Type B pancreatic cell (in vitro differentiated cells): Measurements from ENCODE around the gene VSTM4. TPM values are rescaled to one million over a fixed set of nuclear protein-coding genes. Genes with fewer than 3 reads are reported as not detected.

Experiments
- DNase-seq: peaks from one replicate; pipeline ENCODE4 v3.0.0; 2021; ENCODE audit warnings: mixed read lengths; ENCODE audit not compliant: unreplicated experiment; ENCODE audit errors: extremely low spot score
- H3K27ac Mint-ChIP-seq: 2 replicates; pipeline ENCODE4 v1.8.0; 2021; ENCODE audit warnings: mild to moderate bottlenecking, mixed read lengths
- H3K27me3 Mint-ChIP-seq: 2 replicates; pipeline ENCODE4 v1.8.0; 2021; ENCODE audit warnings: mixed read lengths
- H3K36me3 Mint-ChIP-seq: 2 replicates; pipeline ENCODE4 v1.8.0; 2021; ENCODE audit warnings: mixed read lengths
- H3K4me1 Mint-ChIP-seq: one replicate; pipeline ENCODE4 v1.8.0; 2021; ENCODE audit warnings: mixed read lengths; ENCODE audit not compliant: unreplicated experiment
- H3K4me3 Mint-ChIP-seq: 2 replicates; pipeline ENCODE4 v1.8.0; 2021; ENCODE audit warnings: mild to moderate bottlenecking, mixed read lengths
- H3K9me3 Mint-ChIP-seq: 2 replicates; pipeline ENCODE4 v1.8.0; 2021; ENCODE audit warnings: mixed read lengths
- CTCF ChIP-seq: fragments of 200-600 bp; sonication (generic); conservative IDR thresholded peaks from 2 replicates; pipeline ENCODE4 v1.5.0; 2021; ENCODE audit warnings: antibody characterized with exemption, mild to moderate bottlenecking
- total RNA-seq: library from RNA; stranded (reverse); gene quantifications from 2 replicates; pipeline ENCODE4 v1.2.1, GENCODE V29; 2021; ENCODE audit warnings: low replicate concordance

The VSTM4 gene
- total RNA-seq, 1 donor from 2014 or later: 2.6 TPM

GRCh38 chr10:49136525-49136924 lies 21.2 kb upstream of the VSTM4 start:
- Mint-ChIP-seq H3K9me3 (peaks cover 4% of the 10 kb centered on the region), H3K4me1 (no peaks in the 10 kb centered on the region), H3K27ac (no peak overlapping the region), H3K4me3 (no peak overlapping the region), H3K36me3 (no peaks in the 10 kb centered on the region), H3K27me3 (peaks cover 18% of the 10 kb centered on the region)
- DNase-seq: no peak
- TF ChIP-seq CTCF: no peak

DNA sequence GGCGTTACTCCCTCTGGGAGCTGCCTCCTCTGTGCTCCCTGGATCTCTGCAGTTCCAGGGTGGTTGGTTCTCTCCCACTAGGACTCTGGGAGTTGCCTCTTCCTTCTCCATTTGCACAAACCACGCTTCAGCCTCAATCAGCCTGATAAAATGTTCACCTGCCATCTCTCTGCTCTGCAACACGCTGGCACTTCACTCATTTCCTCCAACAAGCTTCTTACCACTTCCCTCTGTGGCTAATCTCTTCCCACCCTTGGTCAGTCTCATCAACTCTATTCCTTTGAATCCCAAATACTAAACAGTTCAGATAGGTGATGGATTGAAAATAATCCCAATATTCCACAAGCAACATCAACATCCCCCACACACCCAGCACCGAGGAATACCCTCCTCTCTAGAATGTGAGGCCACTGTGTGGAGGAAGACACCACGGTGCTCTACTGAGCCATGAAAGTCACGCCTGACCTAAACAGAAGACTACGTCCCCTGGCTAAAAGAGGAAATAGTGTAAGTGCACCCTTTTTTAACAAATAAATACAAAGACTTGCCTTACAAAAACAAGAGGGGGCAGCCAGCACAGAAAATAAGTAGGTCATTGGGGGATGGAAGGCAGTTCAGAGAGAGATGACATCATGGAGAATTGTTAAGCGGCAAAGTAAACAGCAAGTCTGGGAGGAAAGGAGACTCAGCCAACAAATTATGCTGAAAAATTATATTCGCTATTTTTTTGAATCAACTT lies 20.4 kb upstream of the VSTM4 start:
- no peak for DNase-seq

DNA sequence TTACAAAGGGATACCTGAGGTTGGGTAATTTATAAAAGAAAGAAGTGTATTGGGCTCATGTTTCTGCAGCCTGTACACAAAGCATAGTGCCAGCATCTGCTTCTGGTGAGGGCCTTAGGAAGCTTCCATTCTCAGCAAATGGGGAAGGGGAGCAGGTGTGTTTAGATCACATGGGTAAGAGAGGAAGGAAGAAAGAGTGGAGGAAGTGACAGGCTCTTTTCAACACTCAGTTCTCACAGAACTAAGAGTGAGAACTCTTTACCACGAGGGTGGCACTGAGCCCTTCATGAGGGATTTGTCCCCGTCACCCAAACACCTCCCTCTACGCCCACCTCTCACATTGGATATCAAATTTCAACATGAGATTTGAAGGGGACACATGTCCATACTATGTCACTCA lies 19.0 kb upstream of the VSTM4 start:
- no peak for DNase-seq
- H3K27ac Mint-ChIP-seq: no peak overlapping the region
- no peaks in the 10 kb centered on the region for H3K36me3 Mint-ChIP-seq
- no peaks in the 10 kb centered on the region for H3K4me1 Mint-ChIP-seq
- peaks cover 4% of the 10 kb centered on the region for H3K9me3 Mint-ChIP-seq
- peaks cover 23% of the 10 kb centered on the region for H3K27me3 Mint-ChIP-seq
- H3K4me3 Mint-ChIP-seq: no peak overlapping the region
- no peak for TF ChIP-seq CTCF

More for the DNA sequence above, 20.4 kb upstream of the VSTM4 start:
- H3K9me3 Mint-ChIP-seq: peaks cover 4% of the 10 kb centered on the region
- H3K27me3 Mint-ChIP-seq: peaks cover 21% of the 10 kb centered on the region
- no peak overlapping the region for H3K4me3 Mint-ChIP-seq
- no peaks in the 10 kb centered on the region for H3K36me3 Mint-ChIP-seq
- no peaks in the 10 kb centered on the region for H3K4me1 Mint-ChIP-seq
- H3K27ac Mint-ChIP-seq: no peak overlapping the region
- no peak for TF ChIP-seq CTCF

DNA sequence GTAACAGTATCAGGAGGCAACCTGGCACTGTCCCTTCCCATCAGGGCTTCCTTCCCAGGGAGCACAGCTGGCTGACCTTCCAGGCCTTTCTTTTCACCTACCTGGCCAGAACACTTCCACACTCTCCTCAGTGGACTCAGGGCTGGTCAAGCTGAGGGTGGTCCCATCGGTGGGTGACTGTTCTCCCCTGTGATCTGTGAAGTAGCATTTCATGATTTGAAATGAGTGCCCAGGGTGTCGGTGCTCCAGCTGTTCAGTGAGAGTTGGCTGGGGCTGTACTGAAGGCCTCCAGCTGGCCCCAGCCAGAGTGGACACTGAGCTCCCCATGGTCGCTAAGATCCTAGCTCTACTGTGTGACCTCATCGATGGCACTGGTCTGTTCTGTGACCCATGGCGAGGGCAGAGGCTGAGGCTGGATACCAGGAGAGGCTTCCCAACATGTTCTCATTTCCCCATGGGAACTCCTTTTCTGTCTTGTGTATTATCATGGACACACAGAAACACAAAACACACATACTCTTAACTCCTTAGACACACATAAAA lies 18.5 kb upstream of the VSTM4 start, which contains the start of gene FAM170B:
Gene FAM170B, minus strand, starts transcription at position 316 of the 543 bp plus-strand sequence. Its CDS starts 103 bp downstream, at position 213.
- no peak for DNase-seq
- Mint-ChIP-seq H3K36me3 (no peaks in the 10 kb centered on the region), H3K9me3 (peaks cover 4% of the 10 kb centered on the region), H3K4me3 (no peak within 1 kb of the TSS), H3K27me3 (peaks cover 28% of the 10 kb centered on the region), H3K27ac (no peak within 1 kb of the TSS), H3K4me1 (no peaks in the 10 kb centered on the region)
- TF ChIP-seq CTCF: no peak

GRCh38 chr10:49132362-49132737 lies 17.0 kb upstream of the VSTM4 start:
- Mint-ChIP-seq H3K27me3 (peaks cover 32% of the 10 kb centered on the region), H3K4me1 (no peaks in the 10 kb centered on the region), H3K4me3 (no peak overlapping the region), H3K36me3 (no peaks in the 10 kb centered on the region), H3K27ac (no peak overlapping the region), H3K9me3 (peaks cover 4% of the 10 kb centered on the region)
- no peak for TF ChIP-seq CTCF
- no peak for DNase-seq
